ENCODE data around the gene ALDH1A3. TPM values are rescaled to one million over a fixed set of nuclear protein-coding genes. Genes with fewer than 3 reads are reported as not detected.

The ALDH1A3 gene
- total and polyA plus RNA-seq, 2 experiments from 2014 or later = 4.0 to 19.8 TPM

DNA sequence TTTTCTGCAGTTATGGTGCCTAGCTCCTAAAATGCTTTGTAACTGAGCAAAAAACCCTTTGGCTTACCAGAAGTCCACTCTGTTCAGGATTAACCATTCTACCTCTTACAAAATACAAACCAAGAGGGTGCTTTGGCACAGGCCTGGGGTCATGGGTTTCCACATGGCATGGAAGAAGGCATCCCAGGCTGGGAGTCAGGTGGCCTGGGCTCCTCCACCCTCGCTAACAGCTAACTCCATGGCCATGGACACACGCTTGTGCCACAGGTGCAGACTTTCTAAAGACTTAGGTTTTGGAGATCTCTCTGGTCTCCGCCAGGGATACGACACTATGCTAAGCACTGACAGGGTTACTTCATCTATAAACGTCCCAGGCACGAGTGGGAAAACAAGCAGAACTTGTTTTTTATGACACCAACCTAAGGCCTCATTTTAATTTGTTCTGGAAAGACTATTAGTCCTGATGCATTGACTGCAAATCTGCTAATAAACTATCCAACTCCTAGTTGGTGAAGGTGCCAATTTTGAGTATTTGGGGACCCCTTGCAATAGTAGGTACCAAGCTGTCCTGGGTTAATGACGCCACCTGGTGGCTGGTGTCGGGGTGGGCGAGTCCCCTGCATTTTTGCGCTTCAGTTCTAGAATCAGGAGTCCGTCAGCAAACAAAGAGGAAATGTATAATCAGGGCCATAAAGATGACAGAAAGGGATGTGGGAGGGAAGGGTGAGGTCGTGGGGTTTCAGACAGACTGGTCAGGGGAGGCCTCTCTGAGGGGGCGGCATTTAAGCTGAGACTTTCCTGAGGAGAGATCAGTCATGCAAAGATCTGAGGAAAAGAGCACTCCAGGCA is 10.3 kb upstream of the ALDH1A3 start:
- Histone ChIP-seq H3K4me1 (ENCODE audit: insufficient read depth) (no peaks in the 10 kb centered on the region), H3K27ac (ENCODE audit: low read depth) (no peak overlapping the region), H3K9me2 (ENCODE audit: insufficient read depth) (no peaks in the 10 kb centered on the region), H3K36me3 (ENCODE audit: insufficient read depth) (no peaks in the 10 kb centered on the region), H3K4me2 (no peak overlapping the region), H3K27me3 (ENCODE audit: insufficient read depth) (no peaks in the 10 kb centered on the region), H2AFZ (peak overlapping the region; percentile 78; the same call in 1 of the 2 replicates), H3K79me2 (replicated peaks; ENCODE audit: insufficient read depth) (no peaks in the 10 kb centered on the region), H3K4me3 (no peak overlapping the region), H3F3A (replicated peaks; ENCODE audit: low read depth) (no peaks in the 10 kb centered on the region), H4K20me1 (replicated peaks; ENCODE audit: insufficient read depth) (no peaks in the 10 kb centered on the region)
- peak; percentile 71 for DNase-seq (ENCODE audit: low spot score)
- no peaks in the 10 kb centered on the region for H3K36me3 Mint-ChIP-seq (ENCODE audit: low read depth)
- peaks cover 2% of the 10 kb centered on the region; the same call in 2 of the 3 replicates for H3K4me1 Mint-ChIP-seq
- H3K27ac Mint-ChIP-seq = no peak overlapping the region
- no peak overlapping the region for H3K4me3 Mint-ChIP-seq
- H3K9me3 Mint-ChIP-seq = no peaks in the 10 kb centered on the region; the same call in 2 of the 3 replicates
- TF ChIP-seq STAT1 (IDR thresholded peaks at IDR 0.05; ENCODE audit: unreplicated experiment) (no peak), EZH2phosphoT487 (IDR thresholded peaks at IDR 0.05; ENCODE audit: unreplicated experiment) (no peak), NANOG (IDR thresholded peaks at IDR 0.05; ENCODE audit: borderline replicate concordance) (no peak), JUNB (IDR thresholded peaks at IDR 0.05; ENCODE audit: unreplicated experiment) (no peak)
- TF ChIP-seq, protein P1, sequence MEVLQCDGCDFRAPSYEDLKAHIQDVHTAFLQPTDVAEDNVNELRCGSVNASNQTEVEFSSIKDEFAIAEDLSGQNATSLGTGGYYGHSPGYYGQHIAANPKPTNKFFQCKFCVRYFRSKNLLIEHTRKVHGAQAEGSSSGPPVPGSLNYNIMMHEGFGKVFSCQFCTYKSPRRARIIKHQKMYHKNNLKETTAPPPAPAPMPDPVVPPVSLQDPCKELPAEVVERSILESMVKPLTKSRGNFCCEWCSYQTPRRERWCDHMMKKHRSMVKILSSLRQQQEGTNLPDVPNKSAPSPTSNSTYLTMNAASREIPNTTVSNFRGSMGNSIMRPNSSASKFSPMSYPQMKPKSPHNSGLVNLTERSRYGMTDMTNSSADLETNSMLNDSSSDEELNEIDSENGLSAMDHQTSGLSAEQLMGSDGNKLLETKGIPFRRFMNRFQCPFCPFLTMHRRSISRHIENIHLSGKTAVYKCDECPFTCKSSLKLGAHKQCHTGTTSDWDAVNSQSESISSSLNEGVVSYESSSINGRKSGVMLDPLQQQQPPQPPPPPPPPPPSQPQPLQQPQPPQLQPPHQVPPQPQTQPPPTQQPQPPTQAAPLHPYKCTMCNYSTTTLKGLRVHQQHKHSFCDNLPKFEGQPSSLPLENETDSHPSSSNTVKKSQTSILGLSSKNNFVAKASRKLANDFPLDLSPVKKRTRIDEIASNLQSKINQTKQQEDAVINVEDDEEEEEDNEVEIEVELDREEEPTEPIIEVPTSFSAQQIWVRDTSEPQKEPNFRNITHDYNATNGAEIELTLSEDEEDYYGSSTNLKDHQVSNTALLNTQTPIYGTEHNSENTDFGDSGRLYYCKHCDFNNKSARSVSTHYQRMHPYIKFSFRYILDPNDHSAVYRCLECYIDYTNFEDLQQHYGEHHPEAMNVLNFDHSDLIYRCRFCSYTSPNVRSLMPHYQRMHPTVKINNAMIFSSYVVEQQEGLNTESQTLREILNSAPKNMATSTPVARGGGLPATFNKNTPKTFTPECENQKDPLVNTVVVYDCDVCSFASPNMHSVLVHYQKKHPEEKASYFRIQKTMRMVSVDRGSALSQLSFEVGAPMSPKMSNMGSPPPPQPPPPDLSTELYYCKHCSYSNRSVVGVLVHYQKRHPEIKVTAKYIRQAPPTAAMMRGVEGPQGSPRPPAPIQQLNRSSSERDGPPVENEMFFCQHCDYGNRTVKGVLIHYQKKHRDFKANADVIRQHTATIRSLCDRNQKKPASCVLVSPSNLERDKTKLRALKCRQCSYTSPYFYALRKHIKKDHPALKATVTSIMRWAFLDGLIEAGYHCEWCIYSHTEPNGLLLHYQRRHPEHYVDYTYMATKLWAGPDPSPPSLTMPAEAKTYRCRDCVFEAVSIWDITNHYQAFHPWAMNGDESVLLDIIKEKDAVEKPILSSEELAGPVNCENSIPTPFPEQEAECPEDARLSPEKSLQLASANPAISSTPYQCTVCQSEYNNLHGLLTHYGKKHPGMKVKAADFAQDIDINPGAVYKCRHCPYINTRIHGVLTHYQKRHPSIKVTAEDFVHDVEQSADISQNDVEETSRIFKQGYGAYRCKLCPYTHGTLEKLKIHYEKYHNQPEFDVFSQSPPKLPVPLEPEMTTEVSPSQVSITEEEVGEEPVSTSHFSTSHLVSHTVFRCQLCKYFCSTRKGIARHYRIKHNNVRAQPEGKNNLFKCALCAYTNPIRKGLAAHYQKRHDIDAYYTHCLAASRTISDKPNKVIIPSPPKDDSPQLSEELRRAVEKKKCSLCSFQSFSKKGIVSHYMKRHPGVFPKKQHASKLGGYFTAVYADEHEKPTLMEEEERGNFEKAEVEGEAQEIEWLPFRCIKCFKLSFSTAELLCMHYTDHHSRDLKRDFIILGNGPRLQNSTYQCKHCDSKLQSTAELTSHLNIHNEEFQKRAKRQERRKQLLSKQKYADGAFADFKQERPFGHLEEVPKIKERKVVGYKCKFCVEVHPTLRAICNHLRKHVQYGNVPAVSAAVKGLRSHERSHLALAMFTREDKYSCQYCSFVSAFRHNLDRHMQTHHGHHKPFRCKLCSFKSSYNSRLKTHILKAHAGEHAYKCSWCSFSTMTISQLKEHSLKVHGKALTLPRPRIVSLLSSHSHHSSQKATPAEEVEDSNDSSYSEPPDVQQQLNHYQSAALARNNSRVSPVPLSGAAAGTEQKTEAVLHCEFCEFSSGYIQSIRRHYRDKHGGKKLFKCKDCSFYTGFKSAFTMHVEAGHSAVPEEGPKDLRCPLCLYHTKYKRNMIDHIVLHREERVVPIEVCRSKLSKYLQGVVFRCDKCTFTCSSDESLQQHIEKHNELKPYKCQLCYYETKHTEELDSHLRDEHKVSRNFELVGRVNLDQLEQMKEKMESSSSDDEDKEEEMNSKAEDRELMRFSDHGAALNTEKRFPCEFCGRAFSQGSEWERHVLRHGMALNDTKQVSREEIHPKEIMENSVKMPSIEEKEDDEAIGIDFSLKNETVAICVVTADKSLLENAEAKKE (CRISPR knock-in tag; IDR thresholded peaks at IDR 0.05) = no peak
- TF ChIP-seq, protein P2, sequence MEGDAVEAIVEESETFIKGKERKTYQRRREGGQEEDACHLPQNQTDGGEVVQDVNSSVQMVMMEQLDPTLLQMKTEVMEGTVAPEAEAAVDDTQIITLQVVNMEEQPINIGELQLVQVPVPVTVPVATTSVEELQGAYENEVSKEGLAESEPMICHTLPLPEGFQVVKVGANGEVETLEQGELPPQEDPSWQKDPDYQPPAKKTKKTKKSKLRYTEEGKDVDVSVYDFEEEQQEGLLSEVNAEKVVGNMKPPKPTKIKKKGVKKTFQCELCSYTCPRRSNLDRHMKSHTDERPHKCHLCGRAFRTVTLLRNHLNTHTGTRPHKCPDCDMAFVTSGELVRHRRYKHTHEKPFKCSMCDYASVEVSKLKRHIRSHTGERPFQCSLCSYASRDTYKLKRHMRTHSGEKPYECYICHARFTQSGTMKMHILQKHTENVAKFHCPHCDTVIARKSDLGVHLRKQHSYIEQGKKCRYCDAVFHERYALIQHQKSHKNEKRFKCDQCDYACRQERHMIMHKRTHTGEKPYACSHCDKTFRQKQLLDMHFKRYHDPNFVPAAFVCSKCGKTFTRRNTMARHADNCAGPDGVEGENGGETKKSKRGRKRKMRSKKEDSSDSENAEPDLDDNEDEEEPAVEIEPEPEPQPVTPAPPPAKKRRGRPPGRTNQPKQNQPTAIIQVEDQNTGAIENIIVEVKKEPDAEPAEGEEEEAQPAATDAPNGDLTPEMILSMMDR (conservative IDR thresholded peaks at IDR 0.05; ENCODE audit: low read depth in 2 of 2) = peak; percentile 95 to 99
- peak; percentile 81 for ATAC-seq
- H3K27me3 Mint-ChIP-seq (ENCODE audit: insufficient read depth, low read depth, poor library complexity) = peaks cover 8% of the 10 kb centered on the region
